CD4-positive, alpha-beta memory T cell (primary cell): Measurements from ENCODE around the gene MMS19. TPM values are rescaled to one million over a fixed set of nuclear protein-coding genes. Genes with fewer than 3 reads are reported as not detected.
"Not testable (repeated sequence)": the region's sequence is repeated elsewhere in the genome, so short reads cannot be mapped to it uniquely, and the experiment has no call there.

Source experiments
- CTCF ChIA-PET: fragments of 350-600 bp; sonication (Branson Sonifier 250); formaldehyde crosslinking; loops from one replicate; lab custom pipeline; 2021; ENCODE audit warnings: inconsistent platforms; ENCODE audit not compliant: partially characterized antibody; lab: Charles Lee
- POLR2A ChIA-PET: fragments of 350-600 bp; sonication (Branson Sonifier 250); formaldehyde crosslinking; loops from one replicate; lab custom pipeline; 2021; ENCODE audit not compliant: partially characterized antibody; lab: Charles Lee
- DNase-seq, 5 donors: peaks; one replicate each; pipeline versions ENCODE4 v3.0.0 to v3.0.0-alpha.2; 2020 to 2022; ENCODE audit warnings: mixed read lengths in 1 of 5
- H3K27ac ChIP-seq: one replicate; pipeline ENCODE4 v1.7.0; 2013; ENCODE audit warnings: low read depth, low read length
- H3K27me3 ChIP-seq: 2 replicates; pipeline ENCODE4 v1.7.0; 2013; ENCODE audit warnings: mild to moderate bottlenecking, low read length, moderate library complexity; ENCODE audit not compliant: insufficient read depth
- H3K36me3 ChIP-seq: 2 replicates; pipeline ENCODE4 v1.7.0; 2013; ENCODE audit warnings: mild to moderate bottlenecking, low read length, moderate library complexity; ENCODE audit not compliant: insufficient read depth
- H3K4me1 ChIP-seq: 2 replicates; pipeline ENCODE4 v1.7.0; 2013; ENCODE audit warnings: mild to moderate bottlenecking, low read length, moderate library complexity; ENCODE audit not compliant: insufficient read depth
- H3K4me3 ChIP-seq, 2 donors: one replicate each; pipeline ENCODE4 v1.7.0; 2013; ENCODE audit warnings: low read length in 2 of 2, mild to moderate bottlenecking in 1 of 2
- H3K9me3 ChIP-seq, 2 donors: one replicate each; pipeline ENCODE4 v1.7.0; 2013; ENCODE audit warnings: low read length in 2 of 2, control low read depth in 1 of 2; ENCODE audit not compliant: control insufficient read depth in 1 of 2
- H3K27ac Mint-ChIP-seq, 7 donors: one replicate each; pipeline ENCODE4 v1.8.0; 2020 to 2021; ENCODE audit warnings: mixed read lengths in 7 of 7, mild to moderate bottlenecking in 6 of 7, inconsistent platforms in 3 of 7, moderate library complexity in 3 of 7
- H3K27me3 Mint-ChIP-seq, 2 donors: one replicate each; pipeline ENCODE4 v1.8.0; 2020 to 2021; ENCODE audit warnings: mixed read lengths in 2 of 2
- H3K36me3 Mint-ChIP-seq, 2 donors: one replicate each; pipeline ENCODE4 v1.8.0; 2020 to 2021; ENCODE audit warnings: mixed read lengths in 2 of 2, inconsistent platforms in 1 of 2, mild to moderate bottlenecking in 1 of 2
- H3K4me1 Mint-ChIP-seq, 4 donors: one replicate each; pipeline ENCODE4 v1.8.0; 2020 to 2021; ENCODE audit warnings: mixed read lengths in 4 of 4, mild to moderate bottlenecking in 1 of 4
- H3K4me3 Mint-ChIP-seq, 8 donors: one replicate each; pipeline ENCODE4 v1.8.0; 2020 to 2021; ENCODE audit warnings: mixed read lengths in 8 of 8, mild to moderate bottlenecking in 7 of 8, moderate library complexity in 6 of 8, inconsistent platforms in 3 of 8
- H3K9me3 Mint-ChIP-seq, 8 donors: one replicate each; pipeline ENCODE4 v1.8.0; 2020 to 2021; ENCODE audit warnings: mixed read lengths in 8 of 8, mild to moderate bottlenecking in 5 of 8, inconsistent platforms in 3 of 8, moderate library complexity in 1 of 8
- intact Hi-C: fragments of 100-400 bp; cut with micrococcal nuclease; formaldehyde crosslinking; loops from one replicate; pipeline ENCODE4 v1.15.1; 2023
- polyA plus RNA-seq, 2 donors: library from polyadenylated mRNA; unstranded; fragments of 300-500 nt; fragmentation: Illumina TruSeq; gene quantifications; one replicate each; pipeline ENCODE4 v1.2.3, GENCODE V29; 2021
- total RNA-seq, 2 experiments: library from RNA; stranded (reverse); gene quantifications; one replicate each; pipeline ENCODE4 v1.2.3, GENCODE V29; 2021

MMS19 gene
- total and polyA plus RNA-seq, 4 experiments from 2014 or later = 35.9 to 111 (median 75.9) TPM

DNA sequence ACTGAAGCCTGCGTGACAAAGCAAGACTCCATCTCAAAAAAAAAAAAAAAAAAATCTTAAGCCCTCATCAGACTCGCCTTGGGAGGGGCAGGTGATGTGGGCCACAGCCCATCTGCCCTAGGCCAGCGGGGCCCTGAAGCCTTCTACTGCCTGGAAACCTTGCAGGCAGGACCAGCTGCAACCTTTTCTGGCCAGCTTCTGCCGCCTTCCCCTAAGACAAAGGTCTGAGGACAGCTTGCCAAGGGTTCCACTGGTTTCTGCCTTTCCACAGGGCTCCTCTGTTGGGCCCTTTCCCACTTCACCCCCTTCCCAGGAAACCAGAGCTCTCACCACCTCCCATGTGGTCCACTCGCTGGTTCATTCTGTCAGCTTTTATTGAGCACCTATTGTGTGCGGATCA, 35.7 kb upstream of the MMS19 start:
- no peak overlapping the region for H3K4me3 ChIP-seq
- no peaks in the 10 kb centered on the region for H3K4me1 ChIP-seq
- H3K4me1 Mint-ChIP-seq = peaks cover 0 to 2% (median 1%) of the 10 kb centered on the region in 4 donors
- intact Hi-C loops = no loop called here
- H3K36me3 Mint-ChIP-seq = no peaks in the 10 kb centered on the region
- H3K27me3 ChIP-seq = no peaks in the 10 kb centered on the region
- no peaks in the 10 kb centered on the region for H3K27me3 Mint-ChIP-seq
- no peaks in the 10 kb centered on the region for H3K9me3 ChIP-seq
- H3K27ac Mint-ChIP-seq = no peak overlapping the region
- no peak for DNase-seq
- H3K27ac ChIP-seq = no peak overlapping the region
- POLR2A ChIA-PET = no interaction called here
- no peak overlapping the region for H3K4me3 Mint-ChIP-seq
- H3K36me3 ChIP-seq = no peaks in the 10 kb centered on the region
- CTCF ChIA-PET = interaction anchor here (0.7 to 2.1 kb wide), 9 partner anchors 10 to 80 kb away, joined by 3 to 15 read pairs (median 3); partner anchors contain the start of gene UBTD1
- H3K9me3 Mint-ChIP-seq = peaks cover 0 to 3% (median 0%) of the 10 kb centered on the region in 8 donors

DNA sequence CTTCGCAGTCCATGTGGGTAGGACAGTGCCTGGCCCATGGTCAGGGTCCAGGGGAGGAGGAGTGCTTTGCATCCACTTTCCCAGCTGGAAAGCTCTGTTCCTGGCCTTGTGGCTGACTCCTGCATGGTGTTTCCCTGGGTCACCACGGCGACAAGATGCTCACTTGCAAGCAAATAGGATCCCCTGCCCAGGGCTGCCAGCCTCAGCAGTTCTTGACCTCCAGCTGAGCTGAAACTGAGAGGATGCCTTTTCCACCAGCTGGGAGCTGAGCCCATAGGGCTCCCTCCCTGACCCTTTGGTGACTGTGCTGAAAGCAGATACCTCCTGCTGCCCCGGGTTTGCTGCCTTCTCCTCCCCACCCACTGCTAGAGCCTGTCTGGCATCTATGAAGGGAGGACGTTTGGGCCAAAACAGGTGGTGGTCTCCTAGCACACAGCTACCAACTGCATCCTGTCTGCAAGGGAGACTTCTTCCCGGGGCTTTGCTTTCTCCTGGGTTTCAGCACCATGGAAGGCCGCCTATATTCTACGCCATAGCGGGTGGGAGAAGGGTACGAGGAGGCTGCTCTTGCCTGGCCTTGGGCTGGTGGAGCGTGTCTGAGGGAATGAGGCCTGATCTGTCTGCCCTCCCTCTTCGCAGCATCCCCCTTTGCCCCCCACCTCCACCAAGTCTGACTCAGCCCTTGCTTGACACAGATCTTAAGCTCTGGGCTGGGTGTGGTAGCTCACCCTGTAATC, 34.9 kb upstream of the MMS19 start:
- no peak overlapping the region for H3K4me3 ChIP-seq
- Mint-ChIP-seq H3K27me3 (no peaks in the 10 kb centered on the region), H3K27ac (no peak overlapping the region), H3K9me3 (peaks cover 0 to 3% (median 0%) of the 10 kb centered on the region in 8 donors), H3K4me1 (peaks cover 0 to 2% (median 1%) of the 10 kb centered on the region in 4 donors), H3K4me3 (no peak overlapping the region), H3K36me3 (no peaks in the 10 kb centered on the region)
- CTCF ChIA-PET = interaction anchor here (0.7 to 1.4 kb wide), 4 partner anchors 12 to 67 kb away, joined by 3 read pairs; no protein-coding TSS in a partner anchor
- no peaks in the 10 kb centered on the region for H3K4me1 ChIP-seq
- no peak overlapping the region for H3K27ac ChIP-seq
- intact Hi-C loops = no loop called here
- no peaks in the 10 kb centered on the region for H3K27me3 ChIP-seq
- POLR2A ChIA-PET = no interaction called here
- no peaks in the 10 kb centered on the region for H3K36me3 ChIP-seq
- DNase-seq = no peak
- H3K9me3 ChIP-seq = no peaks in the 10 kb centered on the region

DNA sequence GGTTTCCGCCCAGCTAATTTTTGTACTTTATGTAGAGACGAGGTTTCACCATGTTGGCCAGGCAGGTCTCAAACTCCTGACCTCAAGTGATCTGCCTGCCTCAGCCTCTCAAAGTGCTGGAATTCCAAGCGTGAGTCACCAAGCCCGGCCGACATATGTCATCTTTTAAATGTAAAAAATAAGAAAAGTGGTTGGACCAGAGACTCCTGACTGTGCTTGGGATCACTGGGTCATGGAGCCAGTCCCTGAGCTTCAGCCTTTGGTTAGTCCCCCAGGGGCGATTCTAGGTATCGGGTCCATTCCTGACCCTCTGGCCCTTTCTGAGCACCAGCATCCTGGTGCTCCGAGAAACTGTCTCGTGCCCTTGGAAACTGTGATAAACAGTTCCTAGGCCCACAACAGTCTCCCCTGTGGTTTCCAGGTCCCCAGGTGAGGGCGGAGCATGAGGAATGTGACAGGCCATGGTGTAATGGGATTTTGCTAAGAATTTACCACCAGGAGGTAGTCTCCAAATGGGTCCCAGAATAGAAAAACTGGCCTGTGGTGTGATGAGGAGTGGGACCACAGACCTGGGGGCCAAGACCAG, 33.3 kb upstream of the MMS19 start:
- no peaks in the 10 kb centered on the region for H3K4me1 ChIP-seq
- no peak for DNase-seq
- Mint-ChIP-seq H3K36me3 (no peaks in the 10 kb centered on the region), H3K4me3 (no peak overlapping the region), H3K9me3 (peaks cover 0 to 3% (median 0%) of the 10 kb centered on the region in 8 donors), H3K27me3 (no peaks in the 10 kb centered on the region), H3K27ac (no peak overlapping the region), H3K4me1 (peaks cover 0 to 2% (median 1%) of the 10 kb centered on the region in 4 donors)
- CTCF ChIA-PET = no interaction called here
- no peaks in the 10 kb centered on the region for H3K9me3 ChIP-seq
- no peaks in the 10 kb centered on the region for H3K36me3 ChIP-seq
- H3K4me3 ChIP-seq = no peak overlapping the region
- intact Hi-C loops = no loop called here
- POLR2A ChIA-PET = no interaction called here
- H3K27ac ChIP-seq = no peak overlapping the region
- H3K27me3 ChIP-seq = no peaks in the 10 kb centered on the region

DNA sequence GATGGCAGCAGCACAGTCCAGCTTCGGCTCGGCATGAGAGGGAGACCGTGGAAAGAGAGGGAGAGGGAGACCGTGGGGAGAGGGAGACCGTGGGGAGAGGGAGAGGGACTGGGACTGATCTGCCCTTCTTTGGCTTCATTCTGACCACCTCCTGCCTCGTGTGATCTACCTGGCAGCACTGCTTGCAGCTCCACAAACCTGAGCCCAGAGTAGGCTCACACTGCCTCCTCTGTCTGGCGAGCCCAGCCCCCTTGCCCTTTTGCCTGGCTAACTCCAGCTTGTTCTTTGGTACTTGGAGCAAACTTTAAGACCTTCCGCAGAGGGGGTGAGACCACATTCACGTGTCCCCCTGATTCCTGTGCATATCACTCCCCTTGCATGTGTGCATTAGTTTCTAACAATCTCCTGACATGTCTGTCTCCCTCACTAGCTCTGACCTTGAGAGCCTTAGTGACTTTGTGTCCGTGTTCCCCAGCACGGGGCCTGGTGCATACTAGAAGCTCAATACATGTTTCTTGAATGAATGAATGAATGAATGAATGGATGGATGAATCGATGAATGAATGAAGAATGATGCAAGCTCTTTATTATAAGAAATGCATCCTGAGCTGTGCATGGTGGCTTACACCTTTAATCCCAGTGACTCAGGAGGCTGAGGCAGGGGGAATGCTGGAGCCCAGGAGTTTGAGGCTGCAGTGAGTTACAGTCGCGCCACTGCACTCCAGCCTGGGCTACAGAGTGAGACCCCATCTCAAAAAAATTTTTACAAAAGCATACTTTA, 31.7 kb upstream of the MMS19 start:
- no peak overlapping the region for H3K27ac ChIP-seq
- Mint-ChIP-seq H3K27me3 (no peaks in the 10 kb centered on the region), H3K27ac (no peak overlapping the region), H3K36me3 (no peaks in the 10 kb centered on the region), H3K9me3 (peaks cover 0 to 3% (median 0%) of the 10 kb centered on the region in 8 donors), H3K4me1 (peaks cover 0 to 2% (median 1%) of the 10 kb centered on the region in 4 donors), H3K4me3 (no peak overlapping the region)
- intact Hi-C loops = no loop called here
- CTCF ChIA-PET = no interaction called here
- POLR2A ChIA-PET = no interaction called here
- H3K36me3 ChIP-seq = no peaks in the 10 kb centered on the region
- no peaks in the 10 kb centered on the region for H3K27me3 ChIP-seq
- DNase-seq = no peak
- H3K4me3 ChIP-seq = no peak overlapping the region
- no peaks in the 10 kb centered on the region for H3K9me3 ChIP-seq
- H3K4me1 ChIP-seq = no peaks in the 10 kb centered on the region

DNA sequence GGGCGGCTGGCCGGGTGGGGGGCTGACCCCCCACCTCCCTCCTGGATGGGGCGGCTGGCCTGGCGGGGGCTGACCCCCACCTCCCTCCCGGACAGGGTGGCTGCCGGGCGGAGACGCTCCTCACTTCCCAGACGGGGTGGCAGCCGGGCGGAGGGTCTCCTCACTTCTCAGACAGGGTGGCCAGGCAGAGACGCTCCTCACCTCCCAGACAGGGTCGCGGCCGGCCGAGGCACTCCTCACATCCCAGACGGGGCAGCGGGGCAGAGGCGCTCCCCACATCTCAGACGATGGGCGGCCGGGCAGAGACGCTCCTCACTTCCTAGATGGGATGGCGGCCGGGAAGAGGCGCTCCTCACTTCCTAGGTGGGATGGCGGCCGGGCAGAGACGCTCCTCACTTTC, 30.7 kb upstream of the MMS19 start:
- H3K27me3 Mint-ChIP-seq, H3K27ac Mint-ChIP-seq, H3K4me3 Mint-ChIP-seq, H3K4me1 Mint-ChIP-seq, DNase-seq, intact Hi-C loops, H3K36me3 Mint-ChIP-seq, H3K27ac ChIP-seq, H3K4me3 ChIP-seq, H3K9me3 Mint-ChIP-seq, POLR2A ChIA-PET, CTCF ChIA-PET, H3K4me1 ChIP-seq, H3K36me3 ChIP-seq, H3K27me3 ChIP-seq, H3K9me3 ChIP-seq: not testable (repeated sequence)

DNA sequence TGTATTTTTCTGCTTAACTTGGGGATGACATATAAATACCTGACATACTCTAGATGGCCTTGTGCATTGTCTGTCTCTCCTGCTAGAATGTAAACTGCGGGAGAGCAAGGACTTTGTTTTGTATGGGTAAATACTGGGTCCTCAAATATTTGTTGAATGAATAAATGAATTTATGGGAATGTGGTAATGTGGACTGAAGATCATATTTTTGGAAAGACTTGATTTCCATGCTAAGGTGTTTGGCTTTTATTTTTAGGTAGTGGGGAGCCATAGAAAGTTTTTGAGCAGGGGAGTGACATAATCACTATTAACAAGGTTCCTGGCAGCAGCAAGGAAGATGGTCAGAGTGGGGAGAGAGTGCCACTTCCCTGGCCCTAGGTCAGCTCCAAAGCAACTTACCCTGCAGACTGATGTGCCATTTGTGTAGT, 27.5 kb upstream of the MMS19 start:
- Mint-ChIP-seq H3K36me3 (no peaks in the 10 kb centered on the region), H3K4me1 (peaks cover 0 to 2% (median 1%) of the 10 kb centered on the region in 4 donors), H3K27ac (no peak overlapping the region), H3K9me3 (peaks cover 0 to 3% (median 0%) of the 10 kb centered on the region in 8 donors), H3K27me3 (peaks cover 0 to 2% of the 10 kb centered on the region in 2 donors), H3K4me3 (no peak overlapping the region)
- Histone ChIP-seq H3K36me3 (no peaks in the 10 kb centered on the region), H3K4me3 (no peak overlapping the region), H3K4me1 (no peaks in the 10 kb centered on the region), H3K27me3 (no peaks in the 10 kb centered on the region), H3K27ac (no peak overlapping the region), H3K9me3 (no peaks in the 10 kb centered on the region)
- intact Hi-C loops = no loop called here
- DNase-seq = no peak
- POLR2A ChIA-PET = no interaction called here
- CTCF ChIA-PET = no interaction called here

DNA sequence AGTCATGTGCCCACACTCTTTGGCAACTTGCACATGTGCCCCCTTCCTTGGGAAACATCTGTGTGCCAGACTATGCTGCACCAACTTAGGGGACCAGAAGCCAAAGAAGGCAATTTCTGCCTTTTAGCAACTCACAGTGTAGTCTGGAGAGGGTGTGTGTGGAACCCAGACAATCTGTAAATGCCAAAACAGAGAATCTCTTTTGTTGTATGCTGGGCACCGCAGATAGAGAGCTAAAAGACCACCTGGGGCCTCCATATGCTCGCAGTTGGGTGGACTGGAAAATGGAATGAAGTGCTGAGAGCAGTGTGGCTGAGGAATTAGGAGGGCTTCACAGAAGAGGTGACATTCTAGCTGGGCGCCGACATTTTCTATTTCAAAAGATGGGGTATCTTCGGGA, 26.9 kb upstream of the MMS19 start:
- no peaks in the 10 kb centered on the region for H3K36me3 Mint-ChIP-seq
- DNase-seq = no peak
- intact Hi-C loops = no loop called here
- peaks cover 0 to 3% (median 0%) of the 10 kb centered on the region in 8 donors for H3K9me3 Mint-ChIP-seq
- ChIA-PET CTCF (no interaction called here), POLR2A (no interaction called here)
- peaks cover 0 to 2% of the 10 kb centered on the region in 2 donors for H3K27me3 Mint-ChIP-seq
- peaks cover 0 to 2% (median 1%) of the 10 kb centered on the region in 4 donors for H3K4me1 Mint-ChIP-seq
- no peaks in the 10 kb centered on the region for H3K36me3 ChIP-seq
- H3K9me3 ChIP-seq = no peaks in the 10 kb centered on the region
- no peaks in the 10 kb centered on the region for H3K4me1 ChIP-seq
- H3K27ac ChIP-seq = no peak overlapping the region
- no peak overlapping the region for H3K4me3 ChIP-seq
- no peak overlapping the region for H3K4me3 Mint-ChIP-seq
- no peak overlapping the region for H3K27ac Mint-ChIP-seq
- H3K27me3 ChIP-seq = no peaks in the 10 kb centered on the region
